Vagina (tissue), 2 donors: ENCODE data around the gene EVC. TPM values are rescaled to one million over a fixed set of nuclear protein-coding genes. Genes with fewer than 3 reads are reported as not detected.

Experiments
- DNase-seq, 2 donors: peaks; one replicate each; pipeline ENCODE4 v3.0.0-alpha.2; 2017; ENCODE audit errors: extremely low spot score in 2 of 2
- H3K27ac ChIP-seq: fragments of 200-600 bp; sonication (generic); one replicate; pipeline ENCODE4 v1.5.1; 2019
- H3K27me3 ChIP-seq: fragments of 200-600 bp; sonication (generic); one replicate; pipeline ENCODE4 v1.5.1; 2019
- H3K36me3 ChIP-seq, 2 donors: fragments of 200-600 bp; sonication (generic); one replicate each; pipeline ENCODE4 v1.5.1; 2017 to 2019
- H3K4me1 ChIP-seq: fragments of 200-600 bp; sonication (generic); one replicate; pipeline ENCODE4 v1.5.1; 2019
- H3K4me3 ChIP-seq, 2 donors: fragments of 200-600 bp; sonication (generic); 1 replicate in 1 of 2; 2 replicates in 1 of 2; pipeline ENCODE4 v1.5.1; 2016 to 2019
- H3K9me3 ChIP-seq: fragments of 200-600 bp; sonication (generic); one replicate; pipeline ENCODE4 v1.5.1; 2019
- CTCF ChIP-seq, 3 experiments: fragments of 450-650 bp in 2 of 3; fragments of 200-600 bp in 1 of 3; sonication (generic) in 1 of 3; IDR thresholded peaks; one replicate each; pipeline ENCODE4 v1.5.1; 2017 to 2019; ENCODE audit warnings: antibody characterized with exemption in 3 of 3, mild to moderate bottlenecking in 2 of 3, moderate library complexity in 2 of 3
- POLR2A ChIP-seq, 2 donors: fragments of 450-650 bp; IDR thresholded peaks; one replicate each; pipeline ENCODE4 v1.6.1; 2017; ENCODE audit warnings: antibody characterized with exemption in 2 of 2, mild to moderate bottlenecking in 2 of 2, moderate library complexity in 2 of 2
- POLR2AphosphoS5 ChIP-seq, 2 donors: sonication (generic); formaldehyde crosslinking; IDR thresholded peaks; one replicate each; pipeline ENCODE4 v1.9.0; 2017; ENCODE audit warnings: antibody characterized with exemption in 2 of 2, mild to moderate bottlenecking in 2 of 2, low read depth in 1 of 2; ENCODE audit not compliant: insufficient read depth in 1 of 2
- intact Hi-C: fragments of 100-400 bp; cut with DNase I; formaldehyde crosslinking; loops from one replicate; pipeline ENCODE4 v1.15.1; 2023
- total RNA-seq: library from RNA; depleted of rRNA; stranded (reverse); fragments of >200 nt; gene quantifications from one replicate; pipeline ENCODE4 v1.2.3, GENCODE V29; 2016

EVC gene
- total RNA-seq, 1 donor from 2014 or later = 19.4 TPM

- DNase-seq = no peak
- Histone ChIP-seq H3K4me1 (peaks cover 56% of the 10 kb centered on the region), H3K36me3 (no peaks in the 10 kb centered on the region), H3K4me3 (peak overlapping the region; percentile 62 to 67), H3K9me3 (peaks cover 2% of the 10 kb centered on the region), H3K27me3 (no peaks in the 10 kb centered on the region), H3K27ac (peak overlapping the region; percentile 90)
- intact Hi-C loops = no loop called here
- TF ChIP-seq POLR2AphosphoS5 (IDR thresholded peaks at IDR 0.05; ENCODE audit: insufficient read depth in 1 of 2, low read depth in 1 of 2) (no peak), CTCF (IDR thresholded peaks at IDR 0.05) (peak in 1 of 3 experiments; percentile 28)
Measured at GRCh38 chr4:5710065-5710960, 688 bp upstream of the EVC start.

- Histone ChIP-seq H3K4me3 (peak overlapping the region; percentile 62 to 67), H3K27me3 (no peaks in the 10 kb centered on the region), H3K27ac (peak overlapping the region; percentile 68), H3K4me1 (peaks cover 52% of the 10 kb centered on the region), H3K9me3 (peaks cover 4% of the 10 kb centered on the region), H3K36me3 (no peaks in the 10 kb centered on the region)
- TF ChIP-seq POLR2AphosphoS5 (IDR thresholded peaks at IDR 0.05; ENCODE audit: insufficient read depth in 1 of 2, low read depth in 1 of 2) (peak in 1 of 2 donors; percentile 10), POLR2A (IDR thresholded peaks at IDR 0.05) (no peak)
- DNase-seq = no peak
- intact Hi-C loops = no loop called here
Measured at GRCh38 chr4:5711479-5712184, 631 bp downstream of the EVC start.

GRCh38 chr4:5712517-5712916, 1.5 kb downstream of the EVC start:
- peak overlapping the region; percentile 62 to 67 for H3K4me3 ChIP-seq
- intact Hi-C loops = no loop called here

GRCh38 chr4:5712931-5713330, 1.9 kb downstream of the EVC start:
- Histone ChIP-seq H3K4me3 (peak overlapping the region in 1 of 2 donors; percentile 67), H3K4me1 (peaks cover 39% of the 10 kb centered on the region), H3K27me3 (no peaks in the 10 kb centered on the region), H3K27ac (no peak overlapping the region), H3K36me3 (no peaks in the 10 kb centered on the region), H3K9me3 (peaks cover 4% of the 10 kb centered on the region)
- TF ChIP-seq POLR2A (IDR thresholded peaks at IDR 0.05) = no peak
- no peak for TF ChIP-seq POLR2AphosphoS5 (IDR thresholded peaks at IDR 0.05; ENCODE audit: insufficient read depth in 1 of 2, low read depth in 1 of 2)
- TF ChIP-seq CTCF (IDR thresholded peaks at IDR 0.05) = no peak
- DNase-seq = no peak
- intact Hi-C loops = no loop called here

More at GRCh38 chr4:5712517-5712916, 1.5 kb downstream of the EVC start:
- H3K36me3 ChIP-seq = no peaks in the 10 kb centered on the region
- no peak for DNase-seq
- no peak overlapping the region for H3K27ac ChIP-seq
- H3K27me3 ChIP-seq = no peaks in the 10 kb centered on the region
- H3K9me3 ChIP-seq = peaks cover 4% of the 10 kb centered on the region
- H3K4me1 ChIP-seq = peaks cover 43% of the 10 kb centered on the region
- TF ChIP-seq POLR2A (IDR thresholded peaks at IDR 0.05) = no peak

GRCh38 chr4:5713861-5714260, 2.9 kb downstream of the EVC start:
- Histone ChIP-seq H3K27ac (no peak overlapping the region), H3K4me3 (no peak overlapping the region), H3K36me3 (no peaks in the 10 kb centered on the region), H3K4me1 (peaks cover 34% of the 10 kb centered on the region), H3K27me3 (no peaks in the 10 kb centered on the region), H3K9me3 (peaks cover 4% of the 10 kb centered on the region)
- no peak for TF ChIP-seq CTCF (IDR thresholded peaks at IDR 0.05)
- DNase-seq = no peak
- intact Hi-C loops = no loop called here

- TF ChIP-seq CTCF (IDR thresholded peaks at IDR 0.05) = no peak
- no peak for TF ChIP-seq POLR2AphosphoS5 (IDR thresholded peaks at IDR 0.05; ENCODE audit: insufficient read depth in 1 of 2, low read depth in 1 of 2)
- TF ChIP-seq POLR2A (IDR thresholded peaks at IDR 0.05) = no peak
- no peak overlapping the region for H3K4me3 ChIP-seq
Measured at GRCh38 chr4:5715357-5715756, 4.4 kb downstream of the EVC start.

More at GRCh38 chr4:5715357-5715756, 4.4 kb downstream of the EVC start:
- no peak overlapping the region for H3K27ac ChIP-seq
- peaks cover 4% of the 10 kb centered on the region for H3K9me3 ChIP-seq
- H3K36me3 ChIP-seq = peaks cover 0 to under 1% of the 10 kb centered on the region in 2 donors
- intact Hi-C loops = no loop called here
- no peaks in the 10 kb centered on the region for H3K27me3 ChIP-seq
- no peak for DNase-seq
- peaks cover 21% of the 10 kb centered on the region for H3K4me1 ChIP-seq
